ENCODE data around the gene HCRTR1.
A peak's percentile ranks its signal among the peaks of the same experiment; 100 is the strongest.

Gene HCRTR1

DNA sequence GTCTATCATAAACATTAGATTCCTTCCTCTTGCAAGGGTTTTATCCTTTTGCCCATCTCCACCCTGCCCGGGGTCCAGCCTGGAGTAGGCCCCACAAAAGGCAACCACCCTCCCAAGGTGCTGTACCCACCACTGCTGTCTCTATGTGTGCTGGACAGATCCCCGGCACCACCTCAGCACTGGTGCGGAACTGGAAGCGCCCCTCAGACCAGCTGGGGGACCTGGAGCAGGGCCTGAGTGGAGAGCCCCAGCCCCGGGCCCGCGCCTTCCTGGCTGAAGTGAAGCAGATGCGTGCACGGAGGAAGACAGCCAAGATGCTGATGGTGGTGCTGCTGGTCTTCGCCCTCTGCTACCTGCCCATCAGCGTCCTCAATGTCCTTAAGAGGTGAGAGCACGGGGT lies 5.9 kb downstream of the HCRTR1 start:
- no peak overlapping the region for H3K4me3 ChIP-seq (ENCODE audit: control insufficient read depth, low read depth, low read length)
- TF ChIP-seq, protein P1, sequence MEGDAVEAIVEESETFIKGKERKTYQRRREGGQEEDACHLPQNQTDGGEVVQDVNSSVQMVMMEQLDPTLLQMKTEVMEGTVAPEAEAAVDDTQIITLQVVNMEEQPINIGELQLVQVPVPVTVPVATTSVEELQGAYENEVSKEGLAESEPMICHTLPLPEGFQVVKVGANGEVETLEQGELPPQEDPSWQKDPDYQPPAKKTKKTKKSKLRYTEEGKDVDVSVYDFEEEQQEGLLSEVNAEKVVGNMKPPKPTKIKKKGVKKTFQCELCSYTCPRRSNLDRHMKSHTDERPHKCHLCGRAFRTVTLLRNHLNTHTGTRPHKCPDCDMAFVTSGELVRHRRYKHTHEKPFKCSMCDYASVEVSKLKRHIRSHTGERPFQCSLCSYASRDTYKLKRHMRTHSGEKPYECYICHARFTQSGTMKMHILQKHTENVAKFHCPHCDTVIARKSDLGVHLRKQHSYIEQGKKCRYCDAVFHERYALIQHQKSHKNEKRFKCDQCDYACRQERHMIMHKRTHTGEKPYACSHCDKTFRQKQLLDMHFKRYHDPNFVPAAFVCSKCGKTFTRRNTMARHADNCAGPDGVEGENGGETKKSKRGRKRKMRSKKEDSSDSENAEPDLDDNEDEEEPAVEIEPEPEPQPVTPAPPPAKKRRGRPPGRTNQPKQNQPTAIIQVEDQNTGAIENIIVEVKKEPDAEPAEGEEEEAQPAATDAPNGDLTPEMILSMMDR (conservative IDR thresholded peaks at IDR 0.05; ENCODE audit: control insufficient read depth, insufficient read depth, low read depth, low read length), result no peak
- DNase-seq (ENCODE audit: low read depth), result no peak

DNA sequence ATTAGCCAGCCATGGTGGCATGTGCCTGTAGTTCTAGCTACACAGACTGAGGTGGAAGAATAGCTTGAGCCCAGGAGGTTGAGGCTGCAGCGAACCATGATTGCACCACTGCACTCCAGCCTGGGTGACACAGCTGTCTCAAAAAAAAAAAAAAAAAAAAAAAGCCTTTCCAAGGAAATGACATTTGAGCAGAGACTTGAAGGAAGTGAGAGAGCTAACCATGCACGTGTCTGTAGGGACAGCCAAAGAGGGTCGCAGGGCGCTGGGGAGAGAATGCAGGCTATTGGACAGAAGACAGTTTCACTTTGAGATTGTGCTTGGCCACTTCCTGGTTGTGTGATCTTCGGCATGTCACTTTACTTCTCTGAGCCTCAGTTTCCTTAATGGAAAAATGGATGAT lies 6.8 kb downstream of the HCRTR1 start:
- TF ChIP-seq, protein P1 (conservative IDR thresholded peaks at IDR 0.05; ENCODE audit: control insufficient read depth, insufficient read depth, low read depth, low read length), result no peak
- no peak overlapping the region for H3K4me3 ChIP-seq (ENCODE audit: control insufficient read depth, low read depth, low read length)
- no peak for DNase-seq (ENCODE audit: low read depth)

DNA sequence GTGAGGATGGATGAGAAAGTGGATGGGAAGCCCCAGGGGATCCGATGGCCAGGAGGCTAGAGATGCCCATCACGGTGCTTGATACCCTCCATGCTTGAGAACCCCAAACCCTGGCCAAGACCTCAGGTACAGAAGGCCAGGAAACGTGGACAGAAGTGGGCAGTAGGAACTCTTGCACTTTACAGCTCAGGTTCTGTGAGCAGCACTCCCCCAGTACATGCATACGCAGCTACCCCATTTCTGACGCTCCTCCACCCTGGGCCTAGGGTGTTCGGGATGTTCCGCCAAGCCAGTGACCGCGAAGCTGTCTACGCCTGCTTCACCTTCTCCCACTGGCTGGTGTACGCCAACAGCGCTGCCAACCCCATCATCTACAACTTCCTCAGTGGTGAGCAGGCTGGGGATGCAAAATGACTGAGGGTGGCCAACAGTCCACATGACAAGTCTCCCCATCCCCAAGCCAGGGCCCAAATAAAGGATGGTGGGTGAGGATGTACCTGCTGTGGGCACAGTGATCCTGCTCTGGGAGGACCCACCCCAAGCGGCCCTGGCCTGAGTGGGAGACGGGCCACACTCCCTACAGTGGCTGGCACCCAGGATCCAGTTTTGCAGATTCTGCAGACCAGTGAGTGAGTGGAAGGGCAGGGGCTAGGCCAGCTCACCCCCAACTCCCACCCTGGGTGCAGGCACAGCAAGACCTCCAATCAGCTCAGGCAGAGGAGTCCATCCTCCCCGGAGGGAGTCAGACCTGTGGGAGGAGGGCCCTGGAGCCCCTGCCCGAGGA lies 7.4 kb downstream of the HCRTR1 start:
- no peak for DNase-seq (ENCODE audit: low read depth)
- TF ChIP-seq, protein P1 (conservative IDR thresholded peaks at IDR 0.05; ENCODE audit: control insufficient read depth, insufficient read depth, low read depth, low read length), result no peak
- no peak overlapping the region for H3K4me3 ChIP-seq (ENCODE audit: control insufficient read depth, low read depth, low read length)

DNA sequence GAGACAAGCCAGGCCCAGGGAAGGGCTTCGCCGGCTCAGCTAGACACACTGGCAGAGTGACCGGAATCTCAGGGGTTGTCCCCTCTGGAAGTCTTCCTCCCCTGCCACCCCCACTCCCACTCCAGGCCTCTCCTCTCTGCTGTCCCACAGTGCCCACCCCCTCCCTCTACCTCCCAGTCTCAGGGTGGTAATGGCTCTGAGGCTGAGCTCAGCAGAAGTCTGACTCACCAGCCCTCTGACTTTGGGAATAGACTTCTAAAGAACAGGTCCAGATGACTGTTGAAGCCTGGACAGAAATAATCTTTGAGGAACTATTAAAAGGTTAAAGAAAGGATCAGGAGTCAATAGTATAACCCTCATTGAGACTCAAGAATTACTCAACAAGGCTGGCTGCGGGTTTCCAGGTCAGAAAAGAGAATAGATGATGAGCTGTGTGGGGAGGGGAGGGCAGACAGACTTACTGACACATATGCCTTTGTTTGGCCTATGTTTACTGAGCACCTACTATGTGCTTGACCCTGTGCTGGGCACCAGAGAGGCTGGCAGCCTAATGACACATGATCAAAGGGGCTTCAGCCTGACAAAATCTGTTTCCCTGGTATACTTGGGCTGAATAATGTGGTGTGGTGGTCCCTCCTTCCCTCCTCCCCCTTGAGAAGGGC lies 8.2 kb downstream of the HCRTR1 start:
- TF ChIP-seq, protein P1 (conservative IDR thresholded peaks at IDR 0.05; ENCODE audit: control insufficient read depth, insufficient read depth, low read depth, low read length), result no peak
- DNase-seq (ENCODE audit: low read depth), result peak; percentile 86
- H3K4me3 ChIP-seq (ENCODE audit: control insufficient read depth, low read depth, low read length), result no peak overlapping the region

DNA sequence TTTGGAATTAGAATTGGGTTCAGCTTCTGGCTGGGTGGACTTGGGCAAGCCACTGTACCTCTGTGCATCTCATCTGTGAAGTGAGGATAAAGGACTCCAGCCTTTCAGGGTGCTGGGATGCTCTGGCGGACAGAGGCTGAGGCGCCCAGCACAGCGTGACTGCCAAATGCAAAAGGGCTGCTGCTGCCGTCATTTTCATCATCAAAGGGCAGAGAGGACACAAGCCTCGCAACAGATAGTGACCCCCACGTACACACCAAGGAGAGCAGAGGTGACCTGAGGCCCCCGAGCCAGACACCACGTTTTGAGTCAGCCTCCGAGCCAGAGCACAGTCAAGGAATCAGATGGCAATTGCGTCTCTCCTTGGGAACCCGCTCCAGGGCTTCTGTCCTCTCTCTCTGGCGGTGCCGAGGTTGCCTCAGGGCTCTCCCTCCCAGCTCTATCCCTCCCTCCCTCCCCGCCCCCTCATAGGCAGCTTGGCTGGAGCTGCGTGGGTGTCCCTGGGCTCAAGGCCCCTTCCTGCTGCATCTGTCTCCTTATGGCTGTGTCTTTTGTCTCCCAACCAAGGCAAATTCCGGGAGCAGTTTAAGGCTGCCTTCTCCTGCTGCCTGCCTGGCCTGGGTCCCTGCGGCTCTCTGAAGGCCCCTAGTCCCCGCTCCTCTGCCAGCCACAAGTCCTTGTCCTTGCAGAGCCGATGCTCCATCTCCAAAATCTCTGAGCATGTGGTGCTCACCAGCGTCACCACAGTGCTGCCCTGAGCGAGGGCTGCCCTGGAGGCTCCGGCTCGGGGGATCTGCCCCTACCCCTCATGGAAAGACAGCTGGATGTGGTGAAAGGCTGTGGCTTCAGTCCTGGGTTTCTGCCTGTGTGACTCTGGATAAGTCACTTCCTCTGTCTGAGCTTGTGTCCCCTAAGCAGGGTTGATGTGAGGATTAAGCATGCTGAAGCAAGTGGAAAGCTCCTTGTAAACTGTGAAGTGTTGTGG lies 9.0 kb downstream of the HCRTR1 start:
- TF ChIP-seq, protein P1 (conservative IDR thresholded peaks at IDR 0.05; ENCODE audit: control insufficient read depth, insufficient read depth, low read depth, low read length), result no peak
- DNase-seq (ENCODE audit: low read depth), result peak; percentile 67
- no peak overlapping the region for H3K4me3 ChIP-seq (ENCODE audit: control insufficient read depth, low read depth, low read length)

DNA sequence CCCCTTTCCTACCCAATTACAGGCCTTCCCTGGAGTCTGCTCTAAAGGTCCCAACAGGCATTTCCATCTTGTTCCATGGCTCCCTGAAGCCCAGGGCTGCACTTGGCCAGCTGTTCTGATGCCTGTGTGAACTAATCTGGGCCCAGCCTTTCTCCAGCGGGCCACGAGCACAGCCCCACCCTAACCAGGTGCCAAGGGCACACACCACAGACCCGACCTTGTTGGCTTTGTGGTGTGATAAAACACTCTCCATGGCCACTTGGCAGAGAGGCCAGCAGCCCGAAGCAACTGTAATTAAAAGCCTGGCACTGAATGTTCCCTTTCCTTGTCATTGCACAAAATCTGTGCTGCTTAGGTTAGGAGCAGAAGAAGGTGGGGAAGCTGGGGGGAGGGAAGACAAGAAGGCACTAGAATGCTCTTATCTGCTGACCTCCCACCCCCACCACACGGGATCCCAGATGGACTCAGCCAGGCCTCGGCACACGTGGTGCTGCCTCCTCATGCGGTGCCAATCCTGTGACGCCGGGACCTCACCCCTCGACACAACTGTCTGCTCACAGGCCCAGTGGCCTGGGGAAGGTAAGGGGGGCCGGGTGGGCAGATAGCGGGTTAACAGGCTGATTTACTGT lies 9.9 kb downstream of the HCRTR1 start:
- no peak for DNase-seq (ENCODE audit: low read depth)
- no peak overlapping the region for H3K4me3 ChIP-seq (ENCODE audit: control insufficient read depth, low read depth, low read length)
- TF ChIP-seq, protein P1 (conservative IDR thresholded peaks at IDR 0.05; ENCODE audit: control insufficient read depth, insufficient read depth, low read depth, low read length), result no peak
